Hepatocyte (in vitro differentiated cells): ENCODE data around the gene HSPA14. TPM values are rescaled to one million over a fixed set of nuclear protein-coding genes. Genes with fewer than 3 reads are reported as not detected.

Experiments
- DNase-seq: peaks from one replicate; pipeline ENCODE4 v3.0.0-alpha.2; 2016; ENCODE audit warnings: low spot score
- H2AFZ ChIP-seq: fragments of 200-600 bp; sonication (generic); 2 replicates; pipeline ENCODE4 v1.6.0; 2016; ENCODE audit warnings: antibody characterized with exemption, mild to moderate bottlenecking
- H3K27ac ChIP-seq: fragments of 200-600 bp; sonication (generic); 2 replicates; pipeline ENCODE4 v1.5.1; 2016; ENCODE audit warnings: mild to moderate bottlenecking
- H3K27me3 ChIP-seq: fragments of 200-600 bp; sonication (generic); 2 replicates; pipeline ENCODE4 v1.6.1; 2016
- H3K36me3 ChIP-seq: fragments of 200-600 bp; sonication (generic); replicated peaks from 2 replicates; pipeline ENCODE4 v1.5.1; 2016; ENCODE audit warnings: low read depth; ENCODE audit not compliant: insufficient read depth
- H3K4me1 ChIP-seq: fragments of 200-600 bp; sonication (generic); 2 replicates; pipeline ENCODE4 v1.5.1; 2016; ENCODE audit warnings: mild to moderate bottlenecking, moderate library complexity; ENCODE audit not compliant: insufficient read depth
- H3K4me2 ChIP-seq: fragments of 200-600 bp; sonication (generic); 2 replicates; pipeline ENCODE4 v1.6.0; 2016
- H3K4me3 ChIP-seq: fragments of 200-600 bp; sonication (generic); 2 replicates; pipeline ENCODE4 v1.5.1; 2016; ENCODE audit warnings: mild to moderate bottlenecking
- H3K79me2 ChIP-seq: fragments of 200-600 bp; sonication (generic); 2 replicates; pipeline ENCODE4 v1.6.0; 2017; ENCODE audit warnings: mild to moderate bottlenecking
- H3K9me2 ChIP-seq: fragments of 200-600 bp; sonication (generic); replicated peaks from 2 replicates; pipeline ENCODE4 v1.6.0; 2017; ENCODE audit warnings: mild to moderate bottlenecking; ENCODE audit not compliant: insufficient read depth
- H3K9me3 ChIP-seq: fragments of 200-600 bp; sonication (generic); 2 replicates; pipeline ENCODE4 v1.5.1; 2016; ENCODE audit warnings: low read depth, mild to moderate bottlenecking
- H4K20me1 ChIP-seq: fragments of 200-600 bp; sonication (generic); 2 replicates; pipeline ENCODE4 v1.6.0; 2016; ENCODE audit warnings: mild to moderate bottlenecking; ENCODE audit not compliant: insufficient read depth, poor library complexity, severe bottlenecking
- CTCF ChIP-seq: fragments of 200-600 bp; sonication (generic); IDR thresholded peaks from 2 replicates; pipeline ENCODE4 v1.5.1; 2016; ENCODE audit warnings: antibody characterized with exemption, mild to moderate bottlenecking; ENCODE audit not compliant: poor library complexity
- EZH2 ChIP-seq: fragments of 200-600 bp; sonication (generic); IDR thresholded peaks from 2 replicates; pipeline ENCODE4 v1.6.1; 2016; ENCODE audit warnings: antibody characterized with exemption, mild to moderate bottlenecking, borderline replicate concordance
- EZH2phosphoT487 ChIP-seq: fragments of 200-600 bp; sonication (generic); IDR thresholded peaks from one replicate; pipeline ENCODE4 v1.6.1; 2018; ENCODE audit warnings: antibody characterized with exemption, mild to moderate bottlenecking, low read depth, moderate library complexity; ENCODE audit not compliant: unreplicated experiment, severe bottlenecking
- WGBS: methylation state at CpG from one replicate; pipeline ENCODE4 v1.1.6; 2016; ENCODE audit warnings: low lambda C conversion rate; ENCODE audit errors: missing lambda C conversion rate; 5-methylcytosine and 5-hydroxymethylcytosine counted together
- polyA plus RNA-seq: library from polyadenylated mRNA; unstranded; fragments of >200 nt; fragmentation: Nextera tagmentation; extraction: Ambion mirVana; gene quantifications from 2 replicates; pipeline ENCODE4 v1.2.1, GENCODE V29; 2016
- total RNA-seq: library from RNA; depleted of rRNA; stranded (reverse); fragments of >200 nt; gene quantifications from 2 replicates; pipeline ENCODE4 v1.2.3, GENCODE V29; 2014

HSPA14 gene
- total and polyA plus RNA-seq, 2 experiments from 2014 or later, result 9.9 to 20.2 TPM

DNA sequence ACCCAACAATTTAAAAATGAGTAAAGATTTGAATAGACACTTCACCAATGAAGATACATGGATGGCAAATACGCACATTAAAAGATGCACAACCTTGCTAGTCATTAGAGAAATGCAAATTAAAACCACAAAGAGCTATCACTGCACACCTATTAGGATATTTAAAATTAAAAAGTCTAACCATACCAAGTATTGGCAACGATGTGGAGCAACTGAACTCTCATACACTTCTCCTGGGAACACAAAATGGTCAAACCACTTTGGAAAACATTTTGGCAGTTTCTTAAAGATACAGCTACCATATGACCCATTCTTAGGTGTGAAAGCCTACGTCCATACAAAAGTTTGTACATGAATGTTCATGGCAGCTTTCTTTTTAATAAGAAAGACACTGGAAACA, 79.7 kb downstream of the HSPA14 start:
- Histone ChIP-seq H4K20me1 (no peaks in the 10 kb centered on the region), H3K27ac (no peak overlapping the region), H3K27me3 (no peaks in the 10 kb centered on the region), H3K9me3 (no peaks in the 10 kb centered on the region), H3K4me3 (no peak overlapping the region), H3K4me2 (no peak overlapping the region), H3K79me2 (no peaks in the 10 kb centered on the region), H3K4me1 (no peaks in the 10 kb centered on the region), H3K9me2 (no peaks in the 10 kb centered on the region), H2AFZ (no peak overlapping the region), H3K36me3 (peaks cover 3% of the 10 kb centered on the region)
- 100% methylated on average over 3 of the region's 3 CpGs for WGBS
- no peak for TF ChIP-seq EZH2
- no peak for TF ChIP-seq CTCF
- TF ChIP-seq EZH2phosphoT487, result no peak
- DNase-seq, result no peak

DNA sequence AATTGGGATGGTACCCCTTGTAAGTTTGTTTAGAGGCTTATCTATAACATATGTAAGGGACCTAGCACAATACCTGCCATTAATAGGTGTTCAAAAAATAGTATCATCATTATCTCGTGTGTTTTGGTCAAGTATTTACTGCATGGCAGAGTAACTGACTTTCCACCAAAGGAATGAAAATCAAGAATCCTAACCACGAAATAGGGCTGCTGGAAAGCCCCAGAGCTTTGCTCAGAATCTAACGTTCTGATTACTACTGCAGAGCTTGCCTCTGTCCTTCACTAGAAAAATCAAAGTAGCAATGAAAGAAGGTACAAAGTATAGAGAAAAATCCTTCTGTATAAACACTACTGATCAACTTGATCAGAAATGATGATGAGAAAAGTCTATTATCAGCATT, 80.9 kb downstream of the HSPA14 start:
- no peak for DNase-seq
- Histone ChIP-seq H3K36me3 (peaks cover 4% of the 10 kb centered on the region), H3K9me2 (no peaks in the 10 kb centered on the region), H3K4me3 (no peak overlapping the region), H3K4me1 (no peaks in the 10 kb centered on the region), H3K27ac (no peak overlapping the region), H4K20me1 (no peaks in the 10 kb centered on the region), H3K27me3 (no peaks in the 10 kb centered on the region), H2AFZ (no peak overlapping the region), H3K4me2 (no peak overlapping the region), H3K9me3 (no peaks in the 10 kb centered on the region), H3K79me2 (no peaks in the 10 kb centered on the region)
- TF ChIP-seq EZH2 (no peak), EZH2phosphoT487 (no peak), CTCF (no peak)
- WGBS, result 96% methylated on average over 3 of the region's 3 CpGs

Other genes starting within 250 kb of the HSPA14 start
- gene FAM107B, start 63.4 kb upstream of the HSPA14 start, total RNA-seq, result 84.8 and 85.5 TPM in 2 replicates
- 73.3 and 85.9 TPM in 2 replicates for gene FAM107B, start 63.4 kb upstream of the HSPA14 start, polyA plus RNA-seq
- gene CDNF, start 269 bp upstream of the HSPA14 start, total RNA-seq, result 3.1 and 7.6 TPM in 2 replicates
- 2.3 and 2.4 TPM in 2 replicates for gene CDNF, start 269 bp upstream of the HSPA14 start, polyA plus RNA-seq
- 13.3 and 14.0 TPM in 2 replicates for gene MSANTD7, start within 50 bp of the HSPA14 start, total RNA-seq
- 9.2 and 11.6 TPM in 2 replicates for gene MSANTD7, start within 50 bp of the HSPA14 start, polyA plus RNA-seq
- 15.5 and 19.9 TPM in 2 replicates for gene SUV39H2, start 40.6 kb downstream of the HSPA14 start, total RNA-seq
- 8.0 and 8.6 TPM in 2 replicates for gene SUV39H2, start 40.6 kb downstream of the HSPA14 start, polyA plus RNA-seq
- gene DCLRE1C, start 115.8 kb downstream of the HSPA14 start, total RNA-seq, result 7.8 and 11.8 TPM in 2 replicates
- 7.9 and 8.0 TPM in 2 replicates for gene DCLRE1C, start 115.8 kb downstream of the HSPA14 start, polyA plus RNA-seq
- gene MEIG1, start 121.1 kb downstream of the HSPA14 start, total RNA-seq, result not detected in 2 replicates
- gene MEIG1, start 121.1 kb downstream of the HSPA14 start, polyA plus RNA-seq, result 0.27 and 2.1 TPM in 2 replicates
- not detected in 2 replicates for gene OLAH, start 205.6 kb downstream of the HSPA14 start, total RNA-seq
- not detected in 2 replicates for gene OLAH, start 205.6 kb downstream of the HSPA14 start, polyA plus RNA-seq